Measurements from ENCODE around the gene KRTAP10-8.
"Not testable (repeated sequence)": the region's sequence is repeated elsewhere in the genome, so short reads cannot be mapped to it uniquely, and the experiment has no call there.

Gene KRTAP10-8

GRCh38 chr21:44579833-44580144, 32.1 kb upstream of the KRTAP10-8 start:
- Histone ChIP-seq H3K36me3 (ENCODE audit: control insufficient read depth in 2 of 2, insufficient read depth in 2 of 2, low read length in 2 of 2) (no peaks in the 10 kb centered on the region), H3K27ac (ENCODE audit: low read depth in 2 of 2, low read length in 2 of 2) (no peak overlapping the region), H3K9ac (ENCODE audit: low read depth in 1 of 2, low read length in 2 of 2) (no peak overlapping the region), H3K4me3 (ENCODE audit: low read length in 2 of 2) (no peak overlapping the region), H3K9me3 (ENCODE audit: control insufficient read depth in 2 of 2, low read length in 2 of 2) (peaks cover 0 to 2% of the 10 kb centered on the region in 2 donors), H3K27me3 (ENCODE audit: control insufficient read depth in 2 of 2, insufficient read depth in 2 of 2, low read length in 2 of 2) (peaks cover 0 to 3% of the 10 kb centered on the region in 2 donors), H3K4me1 (ENCODE audit: control insufficient read depth in 2 of 2, insufficient read depth in 2 of 2, low read length in 2 of 2) (peaks cover 0 to 16% of the 10 kb centered on the region in 2 donors)

- not testable (repeated sequence) for H3K27me3 ChIP-seq (ENCODE audit: control insufficient read depth in 2 of 2, insufficient read depth in 2 of 2, low read length in 2 of 2); H3K36me3 ChIP-seq (ENCODE audit: control insufficient read depth in 2 of 2, insufficient read depth in 2 of 2, low read length in 2 of 2); H3K27ac ChIP-seq (ENCODE audit: low read depth in 2 of 2, low read length in 2 of 2); H3K9me3 ChIP-seq (ENCODE audit: control insufficient read depth in 2 of 2, low read length in 2 of 2)
- H3K4me3 ChIP-seq (ENCODE audit: low read length in 2 of 2): peak within 1 kb of the TSS; percentile 20 to 52
- H3K4me1 ChIP-seq (ENCODE audit: control insufficient read depth in 2 of 2, insufficient read depth in 2 of 2, low read length in 2 of 2): peaks cover 0 to 10% of the 10 kb centered on the region in 2 donors
- H3K9ac ChIP-seq (ENCODE audit: low read depth in 1 of 2, low read length in 2 of 2): peak within 1 kb of the TSS in 1 of 2 donors; percentile 53
These were observed 31.6 kb upstream of the KRTAP10-8 start, which contains the start of gene KRTAP10-5 for GRCh38 chr21:44580231-44580821. TSS of gene KRTAP10-5 (minus strand) at chr21:44580604. CDS start at chr21:44580578, 26 bp downstream.

- peaks cover 2 to 5% of the 10 kb centered on the region in 2 donors for H3K27me3 ChIP-seq (ENCODE audit: control insufficient read depth in 2 of 2, insufficient read depth in 2 of 2, low read length in 2 of 2)
- H3K27ac ChIP-seq (ENCODE audit: low read depth in 2 of 2, low read length in 2 of 2): no peak overlapping the region
These were observed 30.7 kb upstream of the KRTAP10-8 start for GRCh38 chr21:44581158-44581557.

GRCh38 chr21:44582055-44582454, 29.8 kb upstream of the KRTAP10-8 start:
- Histone ChIP-seq H3K9ac (ENCODE audit: low read depth in 1 of 2, low read length in 2 of 2) (no peak overlapping the region), H3K9me3 (ENCODE audit: control insufficient read depth in 2 of 2, low read length in 2 of 2) (peaks cover 0 to 2% of the 10 kb centered on the region in 2 donors), H3K27me3 (ENCODE audit: control insufficient read depth in 2 of 2, insufficient read depth in 2 of 2, low read length in 2 of 2) (peaks cover 2 to 5% of the 10 kb centered on the region in 2 donors), H3K4me3 (ENCODE audit: low read length in 2 of 2) (no peak overlapping the region), H3K36me3 (ENCODE audit: control insufficient read depth in 2 of 2, insufficient read depth in 2 of 2, low read length in 2 of 2) (no peaks in the 10 kb centered on the region), H3K27ac (ENCODE audit: low read depth in 2 of 2, low read length in 2 of 2) (no peak overlapping the region), H3K4me1 (ENCODE audit: control insufficient read depth in 2 of 2, insufficient read depth in 2 of 2, low read length in 2 of 2) (peaks cover 0 to 6% of the 10 kb centered on the region in 2 donors)

More at GRCh38 chr21:44581158-44581557, 30.7 kb upstream of the KRTAP10-8 start:
- no peaks in the 10 kb centered on the region for H3K36me3 ChIP-seq (ENCODE audit: control insufficient read depth in 2 of 2, insufficient read depth in 2 of 2, low read length in 2 of 2)
- no peak overlapping the region for H3K9ac ChIP-seq (ENCODE audit: low read depth in 1 of 2, low read length in 2 of 2)
- peaks cover 0 to 2% of the 10 kb centered on the region in 2 donors for H3K9me3 ChIP-seq (ENCODE audit: control insufficient read depth in 2 of 2, low read length in 2 of 2)
- H3K4me1 ChIP-seq (ENCODE audit: control insufficient read depth in 2 of 2, insufficient read depth in 2 of 2, low read length in 2 of 2): peaks cover 0 to 6% of the 10 kb centered on the region in 2 donors
- no peak overlapping the region for H3K4me3 ChIP-seq (ENCODE audit: low read length in 2 of 2)

GRCh38 chr21:44583089-44583799, 28.6 kb upstream of the KRTAP10-8 start:
- H3K4me3 ChIP-seq (ENCODE audit: low read length in 2 of 2): no peak overlapping the region
- peaks cover 0 to 2% of the 10 kb centered on the region in 2 donors for H3K9me3 ChIP-seq (ENCODE audit: control insufficient read depth in 2 of 2, low read length in 2 of 2)
- no peak overlapping the region for H3K9ac ChIP-seq (ENCODE audit: low read depth in 1 of 2, low read length in 2 of 2)
- no peak overlapping the region for H3K27ac ChIP-seq (ENCODE audit: low read depth in 2 of 2, low read length in 2 of 2)
- peaks cover 2 to 5% of the 10 kb centered on the region in 2 donors for H3K27me3 ChIP-seq (ENCODE audit: control insufficient read depth in 2 of 2, insufficient read depth in 2 of 2, low read length in 2 of 2)
- H3K36me3 ChIP-seq (ENCODE audit: control insufficient read depth in 2 of 2, insufficient read depth in 2 of 2, low read length in 2 of 2): no peaks in the 10 kb centered on the region
- H3K4me1 ChIP-seq (ENCODE audit: control insufficient read depth in 2 of 2, insufficient read depth in 2 of 2, low read length in 2 of 2): peaks cover 0 to 6% of the 10 kb centered on the region in 2 donors

- H3K9me3 ChIP-seq (ENCODE audit: control insufficient read depth in 2 of 2, low read length in 2 of 2): peaks cover 0 to 2% of the 10 kb centered on the region in 2 donors
- peaks cover 2 to 5% of the 10 kb centered on the region in 2 donors for H3K27me3 ChIP-seq (ENCODE audit: control insufficient read depth in 2 of 2, insufficient read depth in 2 of 2, low read length in 2 of 2)
- peaks cover 0 to 6% of the 10 kb centered on the region in 2 donors for H3K4me1 ChIP-seq (ENCODE audit: control insufficient read depth in 2 of 2, insufficient read depth in 2 of 2, low read length in 2 of 2)
- no peak overlapping the region for H3K27ac ChIP-seq (ENCODE audit: low read depth in 2 of 2, low read length in 2 of 2)
- H3K4me3 ChIP-seq (ENCODE audit: low read length in 2 of 2): no peak overlapping the region
- no peak overlapping the region for H3K9ac ChIP-seq (ENCODE audit: low read depth in 1 of 2, low read length in 2 of 2)
- no peaks in the 10 kb centered on the region for H3K36me3 ChIP-seq (ENCODE audit: control insufficient read depth in 2 of 2, insufficient read depth in 2 of 2, low read length in 2 of 2)
These were observed 28.1 kb upstream of the KRTAP10-8 start for GRCh38 chr21:44583800-44584147.

- peaks cover 0 to 2% of the 10 kb centered on the region in 2 donors for H3K9me3 ChIP-seq (ENCODE audit: control insufficient read depth in 2 of 2, low read length in 2 of 2)
- peaks cover 2 to 5% of the 10 kb centered on the region in 2 donors for H3K27me3 ChIP-seq (ENCODE audit: control insufficient read depth in 2 of 2, insufficient read depth in 2 of 2, low read length in 2 of 2)
- H3K27ac ChIP-seq (ENCODE audit: low read depth in 2 of 2, low read length in 2 of 2): no peak overlapping the region
- H3K36me3 ChIP-seq (ENCODE audit: control insufficient read depth in 2 of 2, insufficient read depth in 2 of 2, low read length in 2 of 2): no peaks in the 10 kb centered on the region
- H3K9ac ChIP-seq (ENCODE audit: low read depth in 1 of 2, low read length in 2 of 2): no peak overlapping the region
- H3K4me3 ChIP-seq (ENCODE audit: low read length in 2 of 2): no peak overlapping the region
- no peaks in the 10 kb centered on the region for H3K4me1 ChIP-seq (ENCODE audit: control insufficient read depth in 2 of 2, insufficient read depth in 2 of 2, low read length in 2 of 2)
These were observed 26.0 kb upstream of the KRTAP10-8 start for GRCh38 chr21:44585892-44586291.

GRCh38 chr21:44589094-44589493, 22.8 kb upstream of the KRTAP10-8 start:
- Histone ChIP-seq H3K4me3 (ENCODE audit: low read length in 2 of 2) (no peak overlapping the region), H3K27ac (ENCODE audit: low read depth in 2 of 2, low read length in 2 of 2) (no peak overlapping the region), H3K36me3 (ENCODE audit: control insufficient read depth in 2 of 2, insufficient read depth in 2 of 2, low read length in 2 of 2) (no peaks in the 10 kb centered on the region), H3K9me3 (ENCODE audit: control insufficient read depth in 2 of 2, low read length in 2 of 2) (no peaks in the 10 kb centered on the region), H3K9ac (ENCODE audit: low read depth in 1 of 2, low read length in 2 of 2) (no peak overlapping the region), H3K4me1 (ENCODE audit: control insufficient read depth in 2 of 2, insufficient read depth in 2 of 2, low read length in 2 of 2) (no peaks in the 10 kb centered on the region), H3K27me3 (ENCODE audit: control insufficient read depth in 2 of 2, insufficient read depth in 2 of 2, low read length in 2 of 2) (peaks cover 2 to 21% of the 10 kb centered on the region in 2 donors)

- no peaks in the 10 kb centered on the region for H3K4me1 ChIP-seq (ENCODE audit: control insufficient read depth in 2 of 2, insufficient read depth in 2 of 2, low read length in 2 of 2)
- H3K27me3 ChIP-seq (ENCODE audit: control insufficient read depth in 2 of 2, insufficient read depth in 2 of 2, low read length in 2 of 2): peaks cover 2 to 21% of the 10 kb centered on the region in 2 donors
- no peak overlapping the region for H3K27ac ChIP-seq (ENCODE audit: low read depth in 2 of 2, low read length in 2 of 2)
- H3K9me3 ChIP-seq (ENCODE audit: control insufficient read depth in 2 of 2, low read length in 2 of 2): no peaks in the 10 kb centered on the region
- no peak overlapping the region for H3K4me3 ChIP-seq (ENCODE audit: low read length in 2 of 2)
- no peak overlapping the region for H3K9ac ChIP-seq (ENCODE audit: low read depth in 1 of 2, low read length in 2 of 2)
- H3K36me3 ChIP-seq (ENCODE audit: control insufficient read depth in 2 of 2, insufficient read depth in 2 of 2, low read length in 2 of 2): no peaks in the 10 kb centered on the region
These were observed 22.1 kb upstream of the KRTAP10-8 start for GRCh38 chr21:44589586-44590305.

- Histone ChIP-seq H3K36me3 (ENCODE audit: control insufficient read depth in 2 of 2, insufficient read depth in 2 of 2, low read length in 2 of 2) (no peaks in the 10 kb centered on the region), H3K9ac (ENCODE audit: low read depth in 1 of 2, low read length in 2 of 2) (no peak overlapping the region), H3K4me3 (ENCODE audit: low read length in 2 of 2) (no peak overlapping the region), H3K9me3 (ENCODE audit: control insufficient read depth in 2 of 2, low read length in 2 of 2) (no peaks in the 10 kb centered on the region), H3K27ac (ENCODE audit: low read depth in 2 of 2, low read length in 2 of 2) (no peak overlapping the region), H3K27me3 (ENCODE audit: control insufficient read depth in 2 of 2, insufficient read depth in 2 of 2, low read length in 2 of 2) (peaks cover 2 to 18% of the 10 kb centered on the region in 2 donors), H3K4me1 (ENCODE audit: control insufficient read depth in 2 of 2, insufficient read depth in 2 of 2, low read length in 2 of 2) (no peaks in the 10 kb centered on the region)
These were observed 21.6 kb upstream of the KRTAP10-8 start for GRCh38 chr21:44590311-44590721.

Measured in mucosa of rectum (tissue), 2 donors.